ENCODE measurements around the gene SMR3A.

GRCh38 chr4:70364002-70364401 is 3.4 kb downstream of the SMR3A start:
- TF ChIP-seq CTCF (conservative IDR thresholded peaks at IDR 0.05; ENCODE audit: low read depth, low read length) (no peak), EZH2 (IDR thresholded peaks at IDR 0.05; ENCODE audit: low read length, unreplicated experiment) (no peak), EZH2phosphoT487 (IDR thresholded peaks at IDR 0.05; ENCODE audit: borderline replicate concordance, low read length) (no peak)

Measured in PC-3 (cell line).